HG03064 (cell line): Measurements from ENCODE around the gene GCDH.
"Not testable (repeated sequence)": the region's sequence is repeated elsewhere in the genome, so short reads cannot be mapped to it uniquely, and the experiment has no call there.

Experiments used
- ATAC-seq: cut with Tn5 transposase; IDR thresholded peaks from one replicate; pipeline ENCODE4 v1.9.1; 2021; ENCODE audit warnings: low read depth; ENCODE audit not compliant: unreplicated experiment

The GCDH gene

DNA sequence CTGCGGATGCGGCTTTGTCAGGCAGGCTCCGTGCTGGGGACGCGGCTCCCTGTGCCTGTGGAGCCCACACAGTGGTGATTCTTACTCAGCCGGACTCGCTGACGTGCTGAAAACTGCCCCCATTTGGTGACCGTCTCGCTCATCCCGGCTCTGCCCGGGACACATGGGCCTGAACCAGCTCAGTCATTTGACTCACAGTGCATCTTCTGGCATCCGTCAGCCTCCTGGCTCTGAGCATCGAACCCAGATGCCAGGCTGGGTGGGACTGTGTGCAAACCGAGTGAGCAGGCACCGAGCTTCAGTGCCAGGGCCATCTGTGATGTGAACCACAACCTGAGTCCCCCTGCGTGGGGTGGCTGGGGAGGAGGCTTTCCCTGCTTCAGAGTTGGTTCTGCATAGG, 5.5 kb downstream of the GCDH start:
- ATAC-seq, result no peak

DNA sequence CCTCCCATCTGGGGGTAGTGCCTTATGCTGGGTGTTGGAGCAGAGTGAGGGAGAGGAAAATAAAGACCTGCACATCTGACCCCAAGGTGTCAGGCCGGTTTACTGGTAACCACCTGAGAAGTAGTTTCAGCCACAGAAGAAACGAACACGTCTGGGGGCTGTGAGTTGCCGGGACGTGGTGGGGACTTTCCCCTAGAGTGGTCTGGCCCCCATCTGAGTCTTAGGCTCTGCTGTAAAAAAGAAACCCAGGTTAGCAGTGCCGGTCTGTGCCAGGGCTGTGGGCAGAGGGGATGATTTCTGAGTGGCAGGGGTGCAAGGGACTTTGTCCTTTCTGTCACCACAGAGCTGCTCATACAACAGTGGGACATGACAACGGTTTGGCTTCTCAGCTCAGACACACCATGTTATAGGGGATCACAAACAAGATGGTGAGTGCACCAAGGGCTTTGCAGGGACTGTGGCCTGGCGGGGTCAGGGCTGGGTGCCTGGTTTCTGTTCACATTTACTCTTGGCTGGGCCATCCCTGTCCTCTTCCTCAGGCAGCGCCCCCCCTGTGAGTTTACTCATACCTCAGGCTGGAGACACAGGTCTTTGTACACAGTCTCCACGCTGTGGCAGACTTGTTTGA, 9.0 kb downstream of the GCDH start:
- ATAC-seq, result no peak

- ATAC-seq, result no peak
Measured at GRCh38 chr19:12907166-12907565, 16.2 kb downstream of the GCDH start.

GRCh38 chr19:12912571-12912970, 21.6 kb downstream of the GCDH start:
- no peak for ATAC-seq

DNA sequence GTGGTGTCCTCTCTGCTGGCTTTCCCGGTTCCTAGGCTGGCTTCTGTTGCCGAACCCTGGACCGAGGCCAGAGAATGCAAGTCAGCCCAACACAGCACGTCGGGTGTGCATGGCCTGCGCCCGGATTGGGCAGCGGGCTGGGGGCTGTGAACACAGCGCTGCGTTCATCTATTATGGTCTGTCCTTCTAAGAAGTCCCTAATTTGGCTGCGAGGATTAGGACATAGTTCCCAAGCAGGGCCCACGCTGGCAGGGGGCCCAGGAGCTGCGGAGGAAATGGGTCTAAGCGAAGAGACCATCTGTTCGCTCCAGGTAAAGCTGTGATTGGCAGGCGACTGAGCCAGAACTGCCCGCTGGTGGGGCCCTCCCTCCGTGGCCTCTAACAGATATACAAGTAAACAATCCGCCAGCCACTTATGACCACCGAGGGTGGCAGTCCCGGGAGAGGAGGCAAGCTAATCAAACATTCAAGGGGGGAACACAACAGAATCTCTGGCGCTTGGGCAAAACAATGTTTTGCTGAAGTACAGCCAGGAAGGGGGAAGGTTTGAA, 22.1 kb downstream of the GCDH start:
- no peak for ATAC-seq

GRCh38 chr19:12913851-12914690, 23.1 kb downstream of the GCDH start:
- ATAC-seq, result no peak

DNA sequence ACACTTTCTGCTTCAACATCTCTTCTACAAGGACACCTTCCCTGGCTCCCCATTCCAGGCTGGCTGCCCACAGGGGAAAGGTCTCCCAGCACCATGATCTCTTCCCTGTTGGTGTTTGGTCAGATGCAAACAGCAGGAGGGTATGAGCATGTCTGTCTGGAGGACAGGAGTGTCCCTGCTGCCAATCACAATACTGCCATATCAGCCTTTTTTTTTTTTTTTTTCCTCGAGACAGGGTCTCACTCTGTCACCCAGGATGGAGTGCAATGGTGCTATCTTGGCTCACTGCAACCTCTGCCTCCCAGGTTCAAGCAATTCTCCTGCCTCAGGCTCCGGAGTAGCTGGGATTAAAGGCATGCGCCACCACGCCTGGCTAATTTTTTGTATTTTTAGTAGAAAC, 24.9 kb downstream of the GCDH start:
- not testable (repeated sequence) for ATAC-seq

GRCh38 chr19:12918253-12918652, 27.3 kb downstream of the GCDH start:
- no peak for ATAC-seq

DNA sequence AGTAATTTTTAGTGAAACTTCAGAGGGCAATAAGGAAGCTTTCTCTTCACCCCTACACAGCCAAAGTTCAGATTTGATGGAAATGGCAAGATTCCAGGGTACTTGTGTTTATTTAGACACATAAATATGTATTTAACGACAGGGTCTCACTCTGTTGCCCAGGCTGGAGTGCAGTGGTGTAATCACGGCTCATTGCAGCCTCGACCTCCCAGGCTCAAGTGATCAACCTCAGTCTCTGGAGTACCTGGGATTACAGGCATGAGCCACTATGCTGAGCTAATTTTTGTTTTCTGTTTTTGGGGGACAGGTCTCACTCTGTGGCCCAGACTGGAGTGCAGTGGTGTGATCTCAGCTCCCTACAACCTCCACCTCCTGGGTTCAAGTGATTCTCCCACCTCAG, 30.1 kb downstream of the GCDH start:
- no peak for ATAC-seq

GRCh38 chr19:12922959-12923358, 32.0 kb downstream of the GCDH start:
- ATAC-seq, result no peak

DNA sequence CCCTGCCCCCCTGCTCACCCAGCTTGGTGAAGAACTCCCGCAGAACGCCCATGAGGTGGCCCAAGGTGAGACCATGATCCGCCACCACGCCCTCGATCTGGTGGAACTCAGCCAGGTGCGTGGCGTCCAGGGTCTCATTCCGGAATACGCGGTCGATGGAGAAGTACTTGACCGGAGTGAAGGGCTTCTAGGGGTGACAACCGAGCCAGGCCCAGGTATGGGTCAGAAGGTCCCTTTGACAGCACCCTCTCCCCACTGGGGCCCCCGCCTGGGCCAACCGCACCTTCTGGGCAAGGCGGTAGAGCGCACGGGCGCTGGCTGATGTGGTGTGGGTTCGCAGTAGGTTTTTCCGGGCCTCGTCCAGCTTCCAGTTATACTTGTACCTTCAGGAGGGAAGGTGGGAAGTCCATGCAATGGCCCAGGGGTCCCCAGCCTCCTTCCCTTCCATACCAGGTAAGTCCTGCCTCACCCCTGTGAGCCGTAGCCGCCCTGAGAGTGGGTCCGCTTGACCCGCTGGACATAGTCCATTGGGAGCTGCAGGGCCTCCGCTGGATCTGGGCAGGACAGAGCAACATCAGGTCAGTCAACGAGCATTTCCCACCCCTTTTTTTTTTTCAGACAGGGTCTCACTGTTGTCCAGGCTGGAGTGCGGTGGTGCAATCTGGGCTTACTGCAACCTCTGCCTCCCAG, 33.8 kb downstream of the GCDH start:
- ATAC-seq, result no peak

- ATAC-seq, result no peak
Measured at GRCh38 chr19:12930002-12930645, 39.2 kb downstream of the GCDH start.

DNA sequence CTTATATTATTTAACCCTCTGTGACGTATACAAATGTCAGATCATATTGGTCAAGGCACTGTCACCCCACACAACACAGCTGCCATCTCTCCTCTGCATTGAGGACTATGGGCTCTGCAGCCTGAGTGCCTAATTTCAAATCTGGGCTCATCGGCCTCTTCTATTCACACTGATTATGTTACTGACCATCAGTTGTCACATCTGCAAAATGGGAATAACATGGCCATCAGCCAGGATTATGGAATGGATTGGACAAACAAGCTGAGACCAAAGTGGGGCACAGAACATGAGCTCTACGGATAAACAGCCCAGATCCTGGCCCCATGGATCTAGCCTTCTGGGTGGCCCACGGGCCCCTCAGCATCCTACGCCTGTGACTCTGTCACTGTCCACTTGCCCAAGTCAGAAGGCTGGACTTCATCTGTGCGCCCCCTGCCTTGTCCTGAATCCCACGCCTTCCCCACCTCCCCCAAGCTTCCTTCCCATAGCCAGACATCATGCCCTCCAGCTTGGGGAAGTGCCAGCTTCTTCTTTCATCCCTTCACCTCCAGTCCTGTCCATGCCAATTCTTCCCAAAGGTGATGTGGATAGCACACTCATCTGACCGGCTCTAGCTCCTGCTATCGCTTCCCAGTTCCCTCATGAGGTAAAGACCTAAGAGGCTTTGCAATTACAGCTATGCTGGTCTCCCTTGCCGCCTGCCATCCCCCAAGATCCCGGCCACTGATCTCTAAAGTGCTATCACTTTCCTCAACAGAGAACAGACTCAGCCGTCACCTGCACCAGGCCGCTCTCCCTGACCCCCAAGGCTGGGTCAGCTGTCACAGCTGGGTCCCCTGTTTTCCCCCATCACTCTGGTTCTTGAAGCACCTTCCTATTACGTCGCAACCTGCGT, 41.7 kb downstream of the GCDH start:
- ATAC-seq, result no peak

- ATAC-seq, result no peak
Measured at GRCh38 chr19:12933287-12934072, 42.5 kb downstream of the GCDH start, which contains the start of gene FARSA. FARSA (minus strand) TSS chr19:12933711; CDS start chr19:12933696, 15 bp downstream.

DNA sequence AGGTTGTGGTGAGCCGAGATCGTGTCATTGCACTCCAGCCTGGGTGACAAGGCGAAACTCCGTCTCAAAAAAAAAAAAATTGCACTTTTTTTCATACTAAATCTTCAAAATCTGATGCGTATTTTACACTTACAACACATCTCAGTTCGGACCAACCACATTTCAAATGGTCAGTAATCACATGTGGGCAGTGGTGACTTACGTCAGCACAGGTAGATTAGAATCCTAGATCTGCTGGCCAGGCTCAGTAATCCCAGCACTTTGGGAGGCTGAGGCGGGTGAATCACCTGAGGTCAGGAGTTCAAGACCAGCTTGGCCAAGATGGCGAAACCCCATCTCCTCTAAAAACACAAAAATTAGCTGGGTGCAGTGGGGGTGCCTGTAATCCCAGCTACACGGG, 44.1 kb downstream of the GCDH start:
- no peak for ATAC-seq

- ATAC-seq, result no peak
Measured at GRCh38 chr19:12936582-12936981, 45.6 kb downstream of the GCDH start.

DNA sequence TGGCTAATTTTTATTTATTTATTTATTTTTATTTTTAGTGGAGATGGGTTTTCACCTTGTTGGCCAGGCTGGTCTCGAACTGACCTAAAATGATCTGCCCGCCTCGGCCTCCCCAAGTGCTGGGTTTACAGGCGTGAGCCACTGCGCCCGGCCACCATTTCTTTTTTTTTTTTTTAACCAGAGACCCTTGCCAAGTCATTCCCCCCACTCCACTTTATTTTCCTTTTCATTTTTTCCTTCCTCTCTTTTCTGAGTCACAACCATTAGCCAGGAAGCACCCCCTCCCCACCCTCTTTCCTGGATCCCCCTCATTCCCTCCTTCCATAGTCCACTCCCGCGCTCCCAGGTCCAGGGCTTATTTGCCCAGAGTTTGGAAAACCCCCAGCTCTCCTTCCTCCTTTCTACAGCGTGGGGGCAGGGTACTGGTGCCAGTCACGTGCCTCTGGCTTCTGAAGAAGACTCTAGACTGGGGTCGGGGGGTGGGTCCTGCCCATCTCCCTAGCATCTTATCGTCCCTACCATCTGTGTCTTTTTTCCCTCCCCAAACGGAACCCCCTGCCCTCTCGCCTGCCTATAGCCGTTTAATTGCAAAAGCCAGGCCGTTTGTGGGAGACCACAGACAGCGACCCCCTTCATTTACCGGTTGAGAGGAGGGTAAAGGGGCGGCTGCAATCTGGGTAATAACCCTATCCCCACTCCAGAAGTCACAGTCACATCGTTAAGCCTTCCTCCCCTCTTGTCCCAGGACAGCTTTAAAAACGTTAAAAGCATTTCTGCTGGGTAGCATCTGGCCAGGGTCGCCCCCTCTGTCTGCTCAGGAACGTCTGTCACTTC, 46.4 kb downstream of the GCDH start:
- ATAC-seq, result no peak
